HG02642 (cell line): ENCODE data around the gene DOCK1.
"Not testable (repeated sequence)": the region's sequence is repeated elsewhere in the genome, so short reads cannot be mapped to it uniquely, and the experiment has no call there.

Experiments used
- ATAC-seq: cut with Tn5 transposase; IDR thresholded peaks from one replicate; pipeline ENCODE4 v1.9.1; 2021; ENCODE audit warnings: mild to moderate bottlenecking; ENCODE audit not compliant: unreplicated experiment, poor library complexity

The DOCK1 gene

GRCh38 chr10:127292888-127293287 is 387.7 kb downstream of the DOCK1 start:
- ATAC-seq, result no peak

- ATAC-seq, result no peak
These were observed 388.4 kb downstream of the DOCK1 start for GRCh38 chr10:127293640-127294039.

GRCh38 chr10:127296696-127297095 is 391.5 kb downstream of the DOCK1 start:
- ATAC-seq, result no peak

- no peak for ATAC-seq
These were observed 393.2 kb downstream of the DOCK1 start for GRCh38 chr10:127298381-127298780.

DNA sequence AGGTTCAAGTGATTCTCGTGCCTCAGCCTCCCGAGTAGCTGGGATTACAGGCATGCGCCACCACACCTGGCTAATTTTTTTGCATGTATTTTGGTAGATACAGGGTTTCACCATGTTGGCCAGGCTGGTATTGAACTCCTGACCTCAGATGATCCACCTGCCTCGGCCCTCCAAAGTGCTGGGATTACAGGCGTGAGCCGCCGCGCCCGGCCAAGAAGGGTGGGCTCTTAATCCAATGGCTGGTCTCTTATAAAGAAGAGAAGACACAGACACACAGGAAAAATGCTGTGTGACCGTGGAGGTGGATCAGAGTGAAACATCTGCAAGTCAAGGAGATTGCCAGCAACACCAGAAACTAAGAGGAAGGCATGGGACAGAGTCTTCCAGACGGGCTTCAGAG is 394.0 kb downstream of the DOCK1 start:
- not testable (repeated sequence) for ATAC-seq

DNA sequence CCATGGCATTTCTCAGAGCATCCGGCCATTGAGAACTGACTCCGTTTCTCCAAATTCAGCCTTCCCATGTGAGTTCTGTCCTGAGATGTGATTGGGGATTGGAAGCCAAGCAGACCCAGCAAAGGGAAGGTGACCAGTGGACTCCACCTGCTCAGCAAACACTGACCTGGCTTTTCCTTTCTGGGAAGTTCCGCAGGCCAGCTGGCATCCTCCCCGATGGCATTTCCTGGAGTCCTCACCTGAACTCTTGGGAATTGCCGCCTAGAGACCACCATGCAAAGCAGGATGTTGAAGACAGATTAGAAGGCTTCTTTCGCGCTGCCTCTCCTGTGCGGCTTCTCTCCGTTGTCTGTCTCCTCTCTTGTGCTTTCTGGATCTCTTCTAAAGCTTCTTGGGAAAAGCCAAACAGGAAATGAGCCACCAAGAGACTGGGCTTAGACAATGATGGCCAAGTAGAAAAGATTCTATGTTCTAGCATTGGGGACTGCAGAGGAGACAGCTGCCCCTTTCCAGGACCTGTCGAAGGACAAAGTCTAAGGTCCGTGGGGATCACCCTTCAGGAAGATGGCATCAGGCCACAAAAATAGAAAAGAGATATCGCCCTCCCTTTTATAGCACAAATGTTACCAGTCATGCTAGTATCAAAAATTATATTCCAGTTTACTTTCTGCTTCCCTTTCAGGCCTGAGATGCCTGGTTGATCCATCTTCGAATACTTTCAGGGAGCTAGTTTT is 394.9 kb downstream of the DOCK1 start:
- no peak for ATAC-seq

GRCh38 chr10:127300868-127301321 is 395.7 kb downstream of the DOCK1 start:
- ATAC-seq, result no peak

GRCh38 chr10:127302343-127302742 is 397.1 kb downstream of the DOCK1 start:
- ATAC-seq, result no peak

DNA sequence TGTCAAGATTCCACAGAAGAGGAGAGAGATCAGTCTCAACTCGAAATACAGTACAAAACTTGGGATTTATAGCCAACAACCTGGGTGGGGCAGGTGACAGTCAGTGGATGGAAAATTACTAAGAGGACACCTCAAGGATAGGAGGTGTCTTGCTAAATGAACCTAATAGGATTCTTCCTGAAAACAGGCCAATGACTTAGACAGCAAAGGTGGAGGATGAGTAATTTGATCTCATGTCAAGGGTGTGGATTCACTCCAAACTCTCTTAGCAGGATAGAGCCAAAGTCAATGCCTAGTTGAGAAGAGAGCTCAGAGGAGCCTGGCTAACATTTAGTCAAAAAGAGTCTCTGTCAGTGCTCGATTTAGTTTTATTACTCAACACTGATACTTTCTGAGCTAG is 397.9 kb downstream of the DOCK1 start:
- ATAC-seq, result no peak

DNA sequence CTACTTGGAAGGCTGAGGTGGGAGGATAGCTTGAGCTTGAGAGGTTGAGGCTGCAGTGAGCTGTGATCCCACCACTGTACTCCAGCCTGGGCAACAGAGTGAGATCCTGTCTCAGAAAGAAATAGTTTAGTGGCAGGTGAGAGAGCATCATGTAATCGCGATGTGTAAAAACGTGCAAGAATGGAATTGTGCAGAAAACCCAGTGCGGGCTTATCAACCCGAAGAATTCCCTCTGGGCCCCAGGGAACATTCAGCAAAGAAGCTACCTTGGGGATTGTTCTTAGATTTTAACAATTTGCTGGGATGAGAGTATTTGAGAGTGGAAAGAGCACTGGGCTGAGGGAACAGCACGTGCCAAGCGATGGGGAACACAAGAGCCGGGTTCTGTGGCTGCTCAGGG is 398.5 kb downstream of the DOCK1 start:
- ATAC-seq, result no peak

GRCh38 chr10:127306479-127306878 is 401.3 kb downstream of the DOCK1 start:
- ATAC-seq, result no peak

DNA sequence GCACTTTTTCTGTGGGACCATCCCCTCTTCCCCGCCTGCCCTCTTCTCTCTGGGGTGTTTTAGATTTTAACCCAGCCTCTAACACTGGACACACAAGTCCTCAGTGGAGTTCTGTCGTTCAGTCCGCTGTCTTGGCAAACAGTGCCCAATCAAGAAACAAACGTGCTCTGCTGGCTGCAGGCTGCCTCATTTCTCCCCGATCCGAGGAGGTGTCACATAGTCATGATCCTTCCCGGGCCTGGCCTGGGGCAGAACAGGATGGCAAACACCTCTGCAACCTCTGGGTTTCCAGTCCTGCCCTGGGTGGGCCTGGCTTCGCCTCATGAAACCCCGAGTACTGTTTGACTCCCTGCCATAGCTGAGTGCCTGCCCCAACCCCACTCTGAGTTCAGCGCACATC is 402.1 kb downstream of the DOCK1 start:
- no peak for ATAC-seq

- no peak for ATAC-seq
These were observed 402.8 kb downstream of the DOCK1 start for GRCh38 chr10:127308031-127308430.

GRCh38 chr10:127309619-127310018 is 404.4 kb downstream of the DOCK1 start:
- ATAC-seq, result not testable (repeated sequence)

GRCh38 chr10:127310430-127310829 is 405.2 kb downstream of the DOCK1 start:
- ATAC-seq, result no peak

DNA sequence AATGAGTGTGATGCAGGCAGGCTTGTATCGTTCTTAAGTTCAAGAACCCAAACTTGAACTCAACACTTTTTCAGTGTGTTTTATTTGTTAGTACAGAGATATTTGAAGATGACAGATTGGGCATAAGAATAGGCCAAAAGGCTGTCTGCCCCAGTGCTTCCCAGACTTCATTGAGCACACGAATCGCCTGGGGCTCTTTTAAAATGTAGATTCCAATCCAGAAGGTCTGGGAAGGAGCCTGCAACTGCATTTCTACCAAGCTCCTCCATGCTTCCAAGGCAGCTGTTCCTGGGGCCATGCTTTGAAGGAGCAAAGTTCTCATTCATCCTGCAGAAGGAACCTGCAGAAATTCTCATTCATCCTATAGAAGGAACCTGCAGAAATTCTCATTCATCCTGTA is 405.7 kb downstream of the DOCK1 start:
- no peak for ATAC-seq

- no peak for ATAC-seq
These were observed 408.9 kb downstream of the DOCK1 start for GRCh38 chr10:127313996-127314700.

DNA sequence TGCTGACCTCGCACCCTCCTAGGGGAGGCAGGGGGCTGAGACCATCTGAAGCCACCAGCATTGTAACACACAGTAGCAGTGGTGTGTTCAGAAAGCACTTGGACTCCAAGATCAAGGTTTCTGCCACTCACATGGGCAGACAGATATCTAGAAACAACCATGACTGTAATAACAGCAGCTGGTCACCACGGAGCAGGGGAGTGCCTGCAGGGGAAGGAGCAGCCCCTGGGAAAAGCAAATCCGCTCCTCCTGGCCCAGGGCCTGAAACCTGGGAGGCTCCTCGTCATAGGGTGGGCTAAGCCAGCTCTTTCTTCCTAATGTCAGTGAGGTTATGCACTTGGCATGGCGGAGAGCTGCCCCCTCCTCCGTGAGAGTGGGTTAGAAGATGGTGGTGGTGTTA is 409.6 kb downstream of the DOCK1 start:
- ATAC-seq, result no peak

- ATAC-seq, result no peak
These were observed 410.7 kb downstream of the DOCK1 start for GRCh38 chr10:127315888-127316287.

- ATAC-seq, result no peak
These were observed 413.2 kb downstream of the DOCK1 start for GRCh38 chr10:127318396-127318795.

DNA sequence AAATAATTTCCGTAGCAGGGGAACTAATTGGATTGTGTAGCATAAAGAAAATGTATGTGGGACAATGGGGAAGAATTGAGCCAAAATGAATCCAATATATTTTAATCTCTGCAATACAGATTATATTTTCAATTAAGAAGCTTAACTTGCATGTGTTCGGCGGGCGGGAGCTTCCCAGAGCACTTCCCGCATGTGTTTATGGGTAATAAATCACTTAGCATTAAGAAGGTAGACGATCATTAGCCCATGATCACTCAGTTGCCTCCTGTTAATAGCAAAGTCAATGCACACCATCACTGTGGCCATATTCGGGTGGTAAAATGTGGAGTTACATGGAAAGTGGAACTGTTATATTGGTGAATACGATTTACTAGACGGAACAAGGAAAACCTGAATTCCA is 414.0 kb downstream of the DOCK1 start:
- ATAC-seq, result no peak

GRCh38 chr10:127319691-127320090 is 414.5 kb downstream of the DOCK1 start:
- no peak for ATAC-seq
